ENCODE data around the gene CAPZB.

- TF ChIP-seq CTCF (IDR thresholded peaks at IDR 0.05) (no peak), POLR2AphosphoS5 (IDR thresholded peaks at IDR 0.05; ENCODE audit: low read depth, low read length) (no peak), REST (IDR thresholded peaks at IDR 0.05; ENCODE audit: insufficient read depth in 1 of 2, low read depth in 2 of 2, low read length in 1 of 2) (no peak), TCF7L2 (IDR thresholded peaks at IDR 0.05; ENCODE audit: low read depth, low read length) (no peak)
Observed at GRCh38 chr1:19525607-19526545, 40.5 kb upstream of the CAPZB start.
